H9 (cell line): ENCODE measurements around the gene CCDC3. TPM values are rescaled to one million over a fixed set of nuclear protein-coding genes. Genes with fewer than 3 reads are reported as not detected.

Experiments used
- DNase-seq: peaks from one replicate; pipeline ENCODE4 v3.0.0-alpha.2; 2017
- H2AFZ ChIP-seq: one replicate; pipeline ENCODE4 v1.6.1; 2013; ENCODE audit warnings: mild to moderate bottlenecking, low read length, control low read depth, moderate library complexity
- H2AK5ac ChIP-seq: 2 replicates; pipeline ENCODE4 v1.6.1; 2013; ENCODE audit warnings: low read length, control low read depth, mixed read lengths; ENCODE audit not compliant: insufficient read length
- H2BK120ac ChIP-seq: one replicate; pipeline ENCODE4 v1.6.1; 2013; ENCODE audit warnings: low read depth, mild to moderate bottlenecking, low read length, control low read depth, inconsistent platforms; ENCODE audit not compliant: poor library complexity, severe bottlenecking
- H2BK12ac ChIP-seq: 2 replicates; pipeline ENCODE4 v1.6.1; 2013; ENCODE audit warnings: low read length, control low read depth, mixed read lengths, low read depth; ENCODE audit not compliant: insufficient read length
- H2BK15ac ChIP-seq: 2 replicates; pipeline ENCODE4 v1.6.1; 2013; ENCODE audit warnings: low read depth, low read length, control low read depth
- H2BK20ac ChIP-seq: one replicate; pipeline ENCODE4 v1.6.1; 2013; ENCODE audit warnings: low read depth, mild to moderate bottlenecking, low read length, control low read depth, inconsistent platforms; ENCODE audit not compliant: poor library complexity, severe bottlenecking
- H2BK5ac ChIP-seq: 2 replicates; pipeline ENCODE4 v1.6.1; 2013; ENCODE audit warnings: low read length, control low read depth, mixed read lengths; ENCODE audit not compliant: insufficient read length
- H3K14ac ChIP-seq: 2 replicates; pipeline ENCODE4 v1.6.1; 2013; ENCODE audit warnings: low read length, control low read depth; ENCODE audit not compliant: insufficient read depth
- H3K18ac ChIP-seq: 2 replicates; pipeline ENCODE4 v1.6.1; 2013; ENCODE audit warnings: low read depth, mild to moderate bottlenecking, mixed read lengths, low read length, control low read depth; ENCODE audit not compliant: insufficient read length
- H3K23ac ChIP-seq: 2 replicates; pipeline ENCODE4 v1.6.1; 2013; ENCODE audit warnings: low read length, control low read depth, mixed read lengths, low read depth; ENCODE audit not compliant: insufficient read length
- H3K23me2 ChIP-seq: 2 replicates; pipeline ENCODE4 v1.6.1; 2013; ENCODE audit warnings: low read depth, mild to moderate bottlenecking, mixed read lengths, low read length, control low read depth; ENCODE audit not compliant: insufficient read length, poor library complexity, severe bottlenecking
- H3K27ac ChIP-seq: 2 replicates; pipeline ENCODE4 v1.5.1; 2013; ENCODE audit warnings: low read length, control low read depth, mixed read lengths, low read depth; ENCODE audit not compliant: insufficient read length
- H3K27me3 ChIP-seq: 2 replicates; pipeline ENCODE4 v1.6.1; 2013; ENCODE audit warnings: low read length, control low read depth, inconsistent platforms; ENCODE audit not compliant: insufficient read depth
- H3K4ac ChIP-seq: 2 replicates; pipeline ENCODE4 v1.6.1; 2013; ENCODE audit warnings: low read depth, mild to moderate bottlenecking, control low read depth, inconsistent platforms, low read length, moderate library complexity
- H3K4me1 ChIP-seq: 2 replicates; pipeline ENCODE4 v1.6.1; 2013; ENCODE audit warnings: low read length, control low read depth, inconsistent platforms; ENCODE audit not compliant: insufficient read depth
- H3K4me2 ChIP-seq: 2 replicates; pipeline ENCODE4 v1.6.1; 2013; ENCODE audit warnings: low read length, control low read depth, mixed read lengths; ENCODE audit not compliant: insufficient read length, insufficient read depth
- H3K56ac ChIP-seq: 2 replicates; pipeline ENCODE4 v1.6.1; 2013; ENCODE audit warnings: low read depth, mild to moderate bottlenecking, mixed read lengths, low read length, control low read depth; ENCODE audit not compliant: insufficient read length
- H3K79me1 ChIP-seq: 2 replicates; pipeline ENCODE4 v1.6.1; 2013; ENCODE audit warnings: low read depth, mild to moderate bottlenecking, moderate library complexity, low read length, control low read depth, inconsistent platforms; ENCODE audit not compliant: insufficient read depth, poor library complexity, severe bottlenecking
- H3K79me2 ChIP-seq: 2 replicates; pipeline ENCODE4 v1.6.1; 2013; ENCODE audit warnings: low read length, control low read depth, inconsistent platforms; ENCODE audit not compliant: insufficient read depth
- H3K9ac ChIP-seq: 2 replicates; pipeline ENCODE4 v1.6.1; 2013; ENCODE audit warnings: low read length, control low read depth, mixed read lengths; ENCODE audit not compliant: insufficient read length; ENCODE audit errors: extremely low read depth
- H3K9me3 ChIP-seq: one replicate; pipeline ENCODE4 v1.6.1; 2013; ENCODE audit warnings: low read depth, low read length, inconsistent platforms; ENCODE audit not compliant: control insufficient read depth
- H3T11ph ChIP-seq: one replicate; pipeline ENCODE4 v1.6.1; 2013; ENCODE audit warnings: mild to moderate bottlenecking, low read length, control low read depth, inconsistent platforms
- H4K20me1 ChIP-seq: one replicate; pipeline ENCODE4 v1.6.1; 2013; ENCODE audit not compliant: control insufficient read depth, insufficient read length, insufficient read depth
- H4K5ac ChIP-seq: 2 replicates; pipeline ENCODE4 v1.6.1; 2013; ENCODE audit warnings: low read depth, mild to moderate bottlenecking, mixed read lengths, low read length, control low read depth; ENCODE audit not compliant: insufficient read length
- H4K8ac ChIP-seq: replicated peaks from 2 replicates; pipeline ENCODE4 v1.6.1; 2013; ENCODE audit warnings: low read length, control low read depth, mixed read lengths, low read depth; ENCODE audit not compliant: insufficient read length
- H4K91ac ChIP-seq: 2 replicates; pipeline ENCODE4 v1.6.1; 2013; ENCODE audit warnings: low read depth, mild to moderate bottlenecking, moderate library complexity, mixed read lengths, low read length, control low read depth; ENCODE audit not compliant: insufficient read length
- H3K27ac Mint-ChIP-seq, 3 experiments: 2 replicates in 2 of 3; 3 replicates in 1 of 3; pipeline ENCODE4 v1.8.0; 2020 to 2021; ENCODE audit warnings: mixed read lengths in 3 of 3, mild to moderate bottlenecking in 1 of 3, moderate library complexity in 1 of 3
- H3K27me3 Mint-ChIP-seq: 2 replicates; pipeline ENCODE4 v1.8.0; 2021; ENCODE audit warnings: low read depth, mild to moderate bottlenecking, moderate library complexity, mixed read lengths
- H3K36me3 Mint-ChIP-seq, 3 experiments: 2 replicates in 2 of 3; 3 replicates in 1 of 3; pipeline ENCODE4 v1.8.0; 2020 to 2021; ENCODE audit warnings: low read depth in 3 of 3, mixed read lengths in 3 of 3; ENCODE audit not compliant: insufficient read depth in 1 of 3
- H3K4me1 Mint-ChIP-seq, 2 experiments: 2 replicates each; pipeline ENCODE4 v1.8.0; 2020; ENCODE audit warnings: mixed read lengths in 2 of 2
- H3K4me3 Mint-ChIP-seq, 2 experiments: 2 replicates in 1 of 2; 3 replicates in 1 of 2; pipeline ENCODE4 v1.8.0; 2020 to 2021; ENCODE audit warnings: mild to moderate bottlenecking in 2 of 2, mixed read lengths in 2 of 2, moderate library complexity in 1 of 2
- H3K9me3 Mint-ChIP-seq, 2 experiments: 2 replicates in 1 of 2; 3 replicates in 1 of 2; pipeline ENCODE4 v1.8.0; 2020; ENCODE audit warnings: mild to moderate bottlenecking in 2 of 2, mixed read lengths in 2 of 2, moderate library complexity in 1 of 2
- WGBS: extraction: QIAGEN DNeasy Blood & Tissue Kit; methylation state at CpG from one replicate; pipeline ENCODE4 v1.1.7; 2013; ENCODE audit warnings: missing lambda C conversion rate, low lambda C conversion rate, mixed read lengths; ENCODE audit not compliant: insufficient read length; ENCODE audit errors: extremely low coverage; 5-methylcytosine and 5-hydroxymethylcytosine counted together
- total RNA-seq: library from RNA; stranded (reverse); gene quantifications from 2 replicates; pipeline ENCODE4 v1.2.1, GENCODE V29; 2021
- TF ChIP-seq, protein P1 (sequence below): fragments of 200-600 bp; sonication (generic); conservative IDR thresholded peaks from 3 replicates; pipeline ENCODE4 v1.8.0; 2021; ENCODE audit warnings: antibody characterized with exemption, mild to moderate bottlenecking

Gene CCDC3
- total RNA-seq, 1 experiment from 2014 or later: 2.3 TPM

DNA sequence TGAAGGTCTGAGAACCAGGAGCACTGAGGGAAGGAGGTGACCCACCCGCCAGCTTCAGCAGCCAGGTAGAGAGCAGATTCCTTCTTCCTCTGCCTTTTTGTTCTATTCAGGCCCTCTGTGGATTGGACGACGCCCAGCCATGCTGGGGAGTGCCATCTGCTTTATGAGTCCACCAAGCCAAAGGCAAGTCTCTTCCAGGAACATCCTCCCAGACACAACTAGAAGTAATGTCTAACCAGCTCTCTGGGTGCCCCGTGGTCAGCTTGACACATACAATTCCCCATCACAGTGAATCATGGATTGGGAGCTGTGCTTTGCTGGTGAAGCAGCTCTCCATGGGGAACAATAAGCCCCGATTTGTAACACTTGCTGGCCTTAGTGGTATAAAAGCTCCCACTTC lies 125.2 kb downstream of the CCDC3 start:
- Histone ChIP-seq H2BK120ac (no peak overlapping the region), H2BK20ac (no peak overlapping the region), H3K23ac (no peak overlapping the region), H2BK15ac (no peak overlapping the region), H2BK5ac (no peak overlapping the region), H3K9ac (no peak overlapping the region), H3T11ph (no peak overlapping the region), H2AFZ (no peak overlapping the region), H3K79me2 (no peaks in the 10 kb centered on the region), H4K20me1 (no peaks in the 10 kb centered on the region), H4K8ac (no peak overlapping the region), H3K4me1 (no peaks in the 10 kb centered on the region), H3K27me3 (no peaks in the 10 kb centered on the region), H3K56ac (no peak overlapping the region), H3K4me2 (no peak overlapping the region), H3K14ac (no peak overlapping the region), H3K9me3 (no peaks in the 10 kb centered on the region), H3K79me1 (no peaks in the 10 kb centered on the region), H4K91ac (no peak overlapping the region), H3K27ac (no peak overlapping the region), H3K18ac (no peak overlapping the region), H3K4ac (no peak overlapping the region), H2AK5ac (no peak overlapping the region), H2BK12ac (no peak overlapping the region), H3K23me2 (no peaks in the 10 kb centered on the region), H4K5ac (no peak overlapping the region)
- Mint-ChIP-seq H3K4me1 (peaks cover 6 to 11% of the 10 kb centered on the region in 2 experiments), H3K4me3 (no peak overlapping the region), H3K27ac (no peak overlapping the region), H3K27me3 (peaks cover 2% of the 10 kb centered on the region; the same call in 1 of the 2 replicates), H3K9me3 (peaks cover 0 to 8% of the 10 kb centered on the region in 2 experiments; a peak in 2 of 5 replicates), H3K36me3 (no peaks in the 10 kb centered on the region)
- DNase-seq: no peak
- TF ChIP-seq, protein P1, sequence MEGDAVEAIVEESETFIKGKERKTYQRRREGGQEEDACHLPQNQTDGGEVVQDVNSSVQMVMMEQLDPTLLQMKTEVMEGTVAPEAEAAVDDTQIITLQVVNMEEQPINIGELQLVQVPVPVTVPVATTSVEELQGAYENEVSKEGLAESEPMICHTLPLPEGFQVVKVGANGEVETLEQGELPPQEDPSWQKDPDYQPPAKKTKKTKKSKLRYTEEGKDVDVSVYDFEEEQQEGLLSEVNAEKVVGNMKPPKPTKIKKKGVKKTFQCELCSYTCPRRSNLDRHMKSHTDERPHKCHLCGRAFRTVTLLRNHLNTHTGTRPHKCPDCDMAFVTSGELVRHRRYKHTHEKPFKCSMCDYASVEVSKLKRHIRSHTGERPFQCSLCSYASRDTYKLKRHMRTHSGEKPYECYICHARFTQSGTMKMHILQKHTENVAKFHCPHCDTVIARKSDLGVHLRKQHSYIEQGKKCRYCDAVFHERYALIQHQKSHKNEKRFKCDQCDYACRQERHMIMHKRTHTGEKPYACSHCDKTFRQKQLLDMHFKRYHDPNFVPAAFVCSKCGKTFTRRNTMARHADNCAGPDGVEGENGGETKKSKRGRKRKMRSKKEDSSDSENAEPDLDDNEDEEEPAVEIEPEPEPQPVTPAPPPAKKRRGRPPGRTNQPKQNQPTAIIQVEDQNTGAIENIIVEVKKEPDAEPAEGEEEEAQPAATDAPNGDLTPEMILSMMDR: no peak
- no CpG with 5 or more reads among the region's 5 CpGs for WGBS
